ENCODE results near the gene MAST4.

MAST4 gene

DNA sequence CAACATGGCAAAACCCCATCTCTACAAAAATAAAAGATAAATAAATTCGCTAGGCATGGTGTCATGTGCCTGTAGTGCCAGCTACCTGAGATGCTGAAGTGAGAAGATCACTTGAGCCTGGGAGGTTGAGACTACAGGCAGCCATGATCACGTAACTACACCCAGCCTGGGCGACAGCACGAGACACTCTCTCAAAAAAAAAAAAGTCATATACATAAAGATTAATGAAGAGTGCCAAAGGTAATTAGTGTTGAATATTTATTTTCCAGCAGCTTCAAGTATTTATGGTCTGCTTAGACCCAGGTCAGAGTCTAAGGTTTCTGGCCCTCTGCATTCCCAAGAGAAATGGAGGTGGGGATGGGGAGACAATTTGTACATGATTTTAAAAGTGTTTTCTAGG lies 432.7 kb downstream of the MAST4 start:
- DNase-seq = no peak

DNA sequence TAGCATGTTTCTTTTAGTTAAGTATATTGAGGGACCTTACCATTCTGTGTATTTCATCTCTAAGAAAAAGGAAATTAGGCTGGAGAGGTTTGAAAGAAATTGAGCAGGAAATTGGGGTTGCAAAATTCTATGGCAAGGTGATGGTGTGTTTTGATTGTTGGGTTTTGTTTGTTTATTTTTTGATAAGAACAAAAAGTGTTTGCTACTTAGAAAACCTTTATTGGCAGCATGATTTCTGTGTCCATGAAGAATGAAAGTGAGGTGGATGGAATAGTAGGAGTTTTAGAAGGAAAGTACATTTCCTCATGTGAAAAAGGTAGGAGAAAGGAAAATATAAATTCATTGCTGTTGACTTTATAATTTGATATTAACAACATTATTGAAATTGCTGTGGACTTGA lies 433.3 kb downstream of the MAST4 start:
- DNase-seq = no peak

DNA sequence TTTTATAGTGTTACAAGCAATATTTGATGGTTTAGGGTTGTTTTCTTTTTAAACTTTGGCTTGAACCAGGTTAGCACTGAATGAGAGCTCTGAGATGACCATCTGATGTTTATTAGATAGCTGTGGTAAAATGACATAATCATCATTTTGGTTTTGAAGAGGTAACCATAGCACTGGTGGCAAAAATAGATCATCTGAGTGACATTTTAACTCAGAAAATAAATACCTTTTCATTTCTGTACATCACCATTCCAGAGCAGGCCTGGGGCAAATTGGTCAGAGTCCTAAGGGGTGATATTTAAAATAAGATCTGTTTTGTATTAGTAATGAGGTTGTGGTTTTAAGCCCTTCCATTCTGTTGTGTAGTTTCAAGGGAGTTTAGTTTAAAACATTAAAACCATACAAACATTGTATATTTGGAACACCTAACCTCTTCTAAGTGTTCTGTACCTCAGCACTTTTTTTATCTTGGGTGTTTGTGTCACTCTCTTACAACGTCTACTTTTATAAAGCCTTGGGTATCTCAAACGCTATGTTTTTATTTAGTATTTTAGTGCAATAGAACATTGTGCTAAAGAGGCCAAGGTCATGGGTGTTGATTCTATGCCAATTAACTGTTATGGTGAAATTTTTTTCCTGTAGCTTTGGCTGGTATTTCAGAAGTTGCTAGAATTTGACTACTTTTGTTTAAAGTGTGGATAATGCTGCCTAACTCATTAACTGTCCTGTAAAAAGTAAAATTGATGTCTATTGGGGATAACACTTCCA lies 434.3 kb downstream of the MAST4 start:
- DNase-seq = no peak

DNA sequence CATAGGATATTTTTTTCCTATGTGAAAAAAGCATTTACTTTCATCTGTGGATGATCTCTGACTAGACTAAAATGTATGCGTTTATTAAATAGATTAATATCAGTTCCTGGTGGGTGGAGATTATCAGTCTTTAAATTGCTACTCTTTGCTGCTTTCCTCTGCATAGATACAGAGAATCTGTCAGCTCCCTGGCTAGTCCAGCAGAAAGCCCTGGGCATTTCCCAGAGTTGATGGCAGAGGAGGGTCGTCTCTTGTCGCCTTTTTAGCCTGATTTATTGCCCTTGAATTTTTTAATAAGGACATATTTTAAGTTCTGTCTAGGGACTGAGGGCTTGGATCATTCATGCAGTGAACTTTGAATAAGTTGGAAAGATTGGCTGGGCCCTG lies 434.9 kb downstream of the MAST4 start:
- no peak for DNase-seq

DNA sequence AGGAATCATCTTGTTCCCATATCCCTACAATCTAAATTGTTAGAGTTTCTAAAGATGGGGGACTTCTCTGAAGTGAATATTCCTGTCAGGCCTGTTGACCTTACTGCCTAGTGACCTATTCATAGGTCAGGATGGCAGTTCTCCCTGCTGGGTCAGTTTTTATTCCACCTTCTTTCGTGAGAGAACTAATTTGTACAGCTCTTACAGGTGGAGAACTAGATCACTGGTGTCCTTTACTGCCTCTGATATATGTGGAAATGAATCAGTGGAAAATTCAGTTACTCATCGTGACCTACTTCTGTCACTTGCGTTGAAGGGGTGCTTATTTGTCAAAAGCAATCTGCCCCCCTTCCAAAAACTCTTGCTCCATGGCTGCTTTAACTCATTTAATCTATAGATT lies 435.5 kb downstream of the MAST4 start:
- DNase-seq = no peak

DNA sequence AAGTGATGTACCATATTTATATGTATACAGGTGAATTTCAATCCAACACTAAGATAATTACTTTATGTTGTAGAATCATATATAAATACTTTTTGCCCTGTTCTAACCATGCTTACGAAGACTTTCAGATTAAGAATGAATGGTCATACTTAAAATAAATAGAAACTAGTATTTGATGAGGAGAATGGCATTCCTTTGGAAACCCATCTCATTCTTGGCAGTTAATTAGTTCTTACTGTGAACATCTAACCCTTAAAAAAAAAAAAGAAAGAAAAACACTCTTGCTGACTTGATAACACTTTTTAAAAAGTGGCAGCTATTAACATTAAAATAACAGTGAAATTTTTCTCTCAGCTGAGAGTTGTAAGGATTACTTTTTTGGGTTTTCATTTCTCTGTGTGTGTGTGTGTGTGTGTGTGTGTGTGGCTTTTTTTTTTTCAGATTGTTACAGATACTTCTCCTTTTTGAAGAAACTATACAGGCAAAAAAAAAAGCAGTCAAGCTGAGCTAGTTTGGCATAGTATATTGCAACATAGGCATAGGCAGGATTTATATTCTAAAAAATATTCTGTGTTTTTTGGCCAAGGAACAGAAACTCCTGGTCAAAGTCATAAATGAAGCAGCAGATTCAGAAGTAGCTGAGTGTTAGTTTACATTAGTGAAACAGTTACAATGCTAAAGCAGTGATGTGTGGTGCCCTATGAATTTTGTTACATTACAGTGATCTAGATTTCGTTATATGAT lies 436.9 kb downstream of the MAST4 start:
- DNase-seq = no peak

DNA sequence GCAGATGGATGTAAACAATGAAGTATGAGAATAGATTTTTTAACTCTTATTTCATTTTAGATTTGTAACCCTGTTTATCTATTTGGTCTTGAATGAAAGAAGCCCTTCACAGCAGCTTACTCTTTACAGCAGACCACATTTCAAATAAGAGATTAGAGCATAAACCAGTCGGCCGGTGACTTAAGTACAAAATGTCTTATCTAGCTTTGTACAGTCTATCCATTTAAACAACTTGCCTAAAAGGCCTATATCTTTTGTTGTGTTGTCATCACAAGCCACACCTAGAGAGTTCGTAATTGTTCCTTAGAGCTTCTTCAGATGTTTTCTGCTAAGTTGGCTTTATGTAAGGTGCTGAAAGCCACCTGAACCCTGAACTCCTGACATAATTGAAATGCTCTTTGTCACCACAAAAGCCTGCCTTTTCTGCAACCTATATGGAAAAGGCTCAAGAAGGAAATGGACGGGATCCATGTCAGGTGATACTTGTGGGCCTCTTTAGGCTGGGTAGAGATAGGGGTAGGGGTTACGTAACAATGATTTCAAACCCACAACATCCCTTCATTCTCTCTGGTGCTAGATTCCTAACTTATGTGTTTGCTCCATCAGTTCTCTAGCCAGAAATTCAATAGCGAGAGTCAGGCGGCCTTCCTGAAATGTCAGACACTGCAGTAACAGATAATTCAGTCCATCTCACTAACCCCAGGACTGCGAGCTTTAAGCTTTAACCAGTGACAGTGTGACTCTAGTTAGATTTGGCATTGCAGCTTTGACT lies 437.9 kb downstream of the MAST4 start:
- DNase-seq = no peak

DNA sequence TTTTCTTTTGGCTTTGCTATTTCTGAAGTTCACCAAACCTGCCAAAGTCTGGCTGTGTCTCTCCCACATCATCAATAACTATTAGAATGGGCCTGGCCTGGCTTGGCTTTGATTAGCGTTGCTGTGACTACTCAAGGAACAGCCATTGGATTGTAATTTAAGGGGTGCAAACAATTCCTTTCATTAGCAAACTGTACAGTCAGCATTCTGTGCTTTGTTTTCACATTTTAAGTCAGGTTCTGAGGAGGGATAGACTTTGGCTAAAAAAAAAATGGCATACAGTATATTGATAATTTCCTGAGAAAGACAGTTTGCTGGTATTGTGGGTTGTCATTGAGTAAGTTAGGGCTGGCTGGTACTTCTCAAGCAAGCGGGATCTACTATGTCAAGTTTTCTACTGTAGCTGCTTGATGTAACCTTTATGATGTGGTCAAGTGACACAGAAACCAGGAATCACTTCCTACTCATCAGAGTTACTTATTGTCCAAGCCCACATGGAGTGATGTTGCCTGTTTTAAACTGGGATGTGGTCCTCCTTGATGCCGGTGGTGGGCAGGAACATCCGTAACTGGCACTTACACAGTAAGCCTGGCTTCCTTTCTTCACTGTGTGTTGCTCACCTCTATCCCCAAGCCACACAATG lies 439.0 kb downstream of the MAST4 start:
- DNase-seq = no peak

DNA sequence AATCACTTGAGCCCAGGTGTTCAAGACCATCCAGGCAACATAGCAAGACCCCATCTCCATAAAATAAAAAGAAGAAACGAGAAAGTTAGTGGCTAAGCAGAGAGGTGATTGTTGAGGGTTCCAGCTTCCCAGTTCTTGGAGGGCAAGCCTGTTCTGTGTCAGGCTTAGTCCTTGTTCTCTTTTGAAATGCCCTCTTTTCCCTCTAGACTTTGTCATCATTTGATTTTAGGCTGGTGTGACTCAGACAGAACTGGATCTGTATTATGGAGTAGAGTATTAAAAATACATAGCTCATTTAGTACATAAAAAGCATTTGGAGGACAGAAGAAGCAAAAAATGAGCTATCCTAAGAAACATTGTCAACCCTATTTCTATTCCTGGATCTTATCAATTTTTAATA lies 441.0 kb downstream of the MAST4 start:
- DNase-seq = no peak

DNA sequence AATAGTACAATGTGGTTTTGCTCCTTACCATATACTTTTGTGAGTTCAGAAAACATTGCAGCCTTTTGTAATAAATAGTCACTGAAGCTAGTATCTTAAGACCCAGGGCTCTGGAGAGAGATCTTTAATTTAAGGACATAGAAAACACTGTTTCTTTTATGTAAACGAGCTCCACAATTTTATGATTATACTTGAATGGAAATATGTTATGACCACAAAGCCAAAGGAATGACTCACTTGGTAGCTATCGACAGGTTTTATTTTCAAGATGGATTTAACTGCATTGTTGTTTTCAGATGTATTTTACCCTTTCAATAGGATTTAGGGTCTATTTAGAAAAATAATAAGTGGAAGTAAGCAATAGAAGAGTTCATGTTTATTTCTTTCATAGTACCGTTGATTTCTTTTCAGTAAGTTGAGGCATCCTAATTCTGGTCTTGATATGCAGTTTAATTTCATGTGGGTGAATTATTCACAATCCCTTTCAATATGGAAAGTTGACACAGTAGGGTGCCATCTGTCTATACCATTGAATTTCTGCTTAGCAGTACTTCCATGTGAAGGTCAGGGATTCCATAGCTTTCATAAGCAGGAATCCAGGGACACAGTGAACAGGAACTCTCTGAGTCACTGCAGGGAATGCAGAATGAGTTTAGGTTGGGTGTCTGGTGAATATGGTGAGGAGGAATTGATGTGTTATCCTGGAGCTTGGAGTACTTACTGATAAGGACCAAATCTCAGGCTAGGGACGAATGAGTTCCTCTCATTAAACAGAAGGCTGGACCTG lies 442.8 kb downstream of the MAST4 start:
- DNase-seq = no peak

DNA sequence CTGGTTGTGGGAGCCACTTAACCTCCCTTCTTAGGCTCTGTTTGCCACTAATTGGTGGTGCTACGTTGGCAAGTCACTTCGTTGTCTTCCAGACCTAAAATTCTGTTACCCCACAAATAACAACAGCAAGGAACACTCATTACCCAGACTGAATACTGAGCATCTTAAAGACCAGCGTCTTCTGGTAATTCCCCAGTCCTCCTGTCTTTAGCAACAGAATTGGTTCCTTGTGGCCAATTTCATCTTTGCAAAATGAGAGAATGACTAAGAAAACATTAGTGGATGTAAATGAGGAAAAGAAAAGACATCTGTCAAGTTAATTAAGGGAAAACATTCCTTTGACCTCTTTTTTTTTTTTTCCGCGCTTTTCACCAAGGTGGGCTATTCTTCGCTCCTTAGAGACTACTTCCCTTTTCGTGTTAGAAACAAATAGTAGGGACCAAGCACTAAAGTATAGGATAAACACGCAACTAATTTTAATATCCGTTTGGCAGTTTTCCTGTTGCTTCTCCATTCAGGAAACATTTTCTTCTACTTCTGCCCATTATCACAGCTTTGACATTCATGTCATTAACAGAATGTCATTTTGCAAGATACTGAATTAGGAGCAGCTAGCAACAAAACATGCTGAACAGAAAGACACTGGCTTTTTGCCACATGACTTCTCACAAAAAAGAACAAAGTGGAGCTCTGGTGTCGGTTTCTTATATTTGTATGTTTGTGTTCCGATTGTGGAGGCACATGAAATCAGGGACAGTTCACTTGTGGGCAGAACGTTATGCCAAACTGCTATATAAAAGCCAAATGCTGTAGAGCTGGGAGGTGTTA lies 446.2 kb downstream of the MAST4 start:
- DNase-seq = no peak

DNA sequence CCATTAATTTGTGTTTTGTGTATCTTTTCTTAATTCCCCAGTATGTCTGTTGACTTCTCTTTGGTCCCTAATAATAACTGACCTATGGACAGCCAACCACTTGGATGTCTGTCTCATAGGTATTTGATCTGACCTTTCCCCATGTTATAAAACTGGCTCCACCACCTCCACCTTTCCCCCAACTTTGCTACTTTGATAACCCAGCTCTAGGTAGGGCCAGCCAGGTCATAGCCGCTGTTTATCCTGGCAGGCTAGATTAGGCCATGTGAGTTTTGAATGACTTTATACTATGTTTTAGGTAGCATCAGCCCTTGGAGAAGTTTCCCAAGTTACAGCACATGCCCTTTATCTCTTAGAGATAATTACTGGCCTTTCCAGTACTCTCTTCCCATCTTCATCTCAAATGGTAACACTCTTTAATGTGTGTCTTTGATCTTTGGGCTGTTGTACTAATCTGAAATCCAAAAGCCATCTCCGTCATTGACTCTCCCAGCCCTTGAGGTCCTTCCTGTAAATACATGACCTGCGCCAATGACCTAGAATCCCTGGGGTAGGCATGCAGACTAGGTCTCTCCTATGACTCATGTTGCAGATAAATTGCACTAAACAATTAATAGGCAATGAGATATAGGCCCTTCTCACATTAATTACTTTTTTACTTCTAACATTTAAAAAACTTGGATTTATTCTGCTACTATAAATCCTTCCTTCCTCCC lies 447.8 kb downstream of the MAST4 start:
- DNase-seq = no peak

DNA sequence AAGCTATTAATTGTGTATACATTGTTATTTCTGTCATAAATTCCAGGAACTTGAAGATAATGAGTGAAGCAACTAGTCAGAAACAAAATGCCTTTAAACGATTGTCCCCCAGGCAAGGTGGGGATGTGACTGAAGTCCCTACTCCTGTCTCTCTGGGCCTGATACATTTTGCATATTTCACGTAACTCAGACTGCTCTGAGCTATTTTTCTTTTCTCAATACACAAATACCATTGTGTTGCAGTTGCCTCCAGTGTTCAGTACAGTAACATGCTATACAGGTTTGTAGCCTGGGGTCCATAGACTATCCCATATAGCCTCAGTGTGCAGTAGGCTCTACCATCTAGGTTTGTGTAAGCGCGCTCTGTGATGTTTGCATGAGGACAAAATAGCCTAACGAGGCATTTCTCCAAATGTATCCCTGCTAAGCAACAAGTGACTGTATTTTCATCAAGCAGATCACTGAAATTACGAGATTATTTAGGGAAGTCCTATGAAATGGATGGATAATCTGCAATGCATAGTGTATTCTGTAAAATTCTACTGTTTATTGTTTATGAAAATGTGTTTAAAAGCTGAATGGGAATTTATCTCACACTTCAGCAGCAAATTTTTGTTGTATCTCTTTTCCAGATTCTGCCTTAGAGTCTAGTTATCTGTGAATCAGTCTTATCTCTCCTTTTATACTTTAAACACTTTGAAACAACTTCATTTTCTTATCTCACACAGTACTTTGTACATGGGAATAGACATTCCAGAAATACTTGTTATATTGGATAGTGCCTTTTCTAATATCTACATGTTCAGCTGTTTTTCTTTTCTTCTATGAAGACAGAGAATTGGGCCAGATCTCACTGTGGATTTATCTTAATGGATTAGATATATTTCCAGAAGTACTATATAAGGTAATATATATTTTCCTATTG lies 449.9 kb downstream of the MAST4 start:
- no peak for DNase-seq

DNA sequence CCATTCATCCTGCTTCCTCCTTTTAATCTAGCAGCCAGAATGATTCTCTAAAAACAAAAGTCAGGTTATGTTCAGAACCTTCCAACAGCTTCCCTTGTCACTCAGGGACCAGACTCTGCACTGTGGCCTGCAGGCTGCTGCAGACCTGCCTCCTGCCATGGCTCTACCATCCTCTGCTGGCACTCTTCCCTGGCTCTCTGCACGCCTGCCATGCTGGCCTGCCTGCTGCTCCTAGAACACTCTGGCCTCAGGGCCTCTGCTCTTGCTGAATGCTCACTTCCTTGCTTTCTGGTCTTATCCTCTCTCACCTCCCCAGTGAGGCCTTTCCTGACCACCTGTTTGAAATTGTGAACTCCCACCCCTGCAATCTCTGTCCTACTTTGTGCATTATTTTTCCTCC lies 451.0 kb downstream of the MAST4 start:
- DNase-seq = no peak

DNA sequence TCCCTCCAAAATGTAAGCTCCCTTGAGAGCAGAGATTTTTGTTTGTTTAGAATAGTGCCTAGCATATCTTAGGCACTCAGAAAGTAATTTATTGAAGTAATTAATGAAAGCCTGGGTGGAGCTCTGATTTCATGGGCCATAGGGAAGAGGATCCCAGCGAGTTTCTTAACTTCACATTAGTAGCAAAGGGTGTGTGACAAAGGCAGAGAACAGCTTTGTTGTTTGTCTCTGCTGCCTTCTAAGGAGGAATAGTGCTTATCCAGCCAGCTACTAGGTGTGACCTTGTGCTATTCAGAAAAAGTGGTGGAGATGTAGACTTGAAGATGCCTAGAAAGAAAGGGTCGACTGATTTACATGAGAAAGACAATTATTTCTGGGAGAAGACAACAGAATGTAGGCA lies 451.4 kb downstream of the MAST4 start:
- DNase-seq = no peak

DNA sequence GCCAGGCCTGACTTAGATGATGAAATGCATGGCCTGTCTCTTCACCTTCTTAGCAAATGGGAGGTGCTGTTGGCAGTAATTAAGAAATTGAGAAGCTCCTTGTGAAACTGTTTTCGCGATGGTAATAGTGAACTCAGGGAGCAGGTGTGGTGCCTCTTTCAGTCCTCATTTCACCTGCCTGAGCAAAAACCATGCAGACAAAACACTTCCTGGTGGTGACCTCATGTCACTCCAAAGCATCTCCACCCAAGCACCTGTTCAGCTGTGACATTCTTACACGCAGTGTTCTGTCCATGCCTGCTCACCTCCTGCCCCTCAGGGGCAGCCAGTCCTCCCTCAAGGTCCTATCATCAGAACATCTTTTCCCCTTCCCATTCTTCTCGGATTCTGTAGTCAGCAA lies 453.9 kb downstream of the MAST4 start:
- peak; percentile 10 for DNase-seq

DNA sequence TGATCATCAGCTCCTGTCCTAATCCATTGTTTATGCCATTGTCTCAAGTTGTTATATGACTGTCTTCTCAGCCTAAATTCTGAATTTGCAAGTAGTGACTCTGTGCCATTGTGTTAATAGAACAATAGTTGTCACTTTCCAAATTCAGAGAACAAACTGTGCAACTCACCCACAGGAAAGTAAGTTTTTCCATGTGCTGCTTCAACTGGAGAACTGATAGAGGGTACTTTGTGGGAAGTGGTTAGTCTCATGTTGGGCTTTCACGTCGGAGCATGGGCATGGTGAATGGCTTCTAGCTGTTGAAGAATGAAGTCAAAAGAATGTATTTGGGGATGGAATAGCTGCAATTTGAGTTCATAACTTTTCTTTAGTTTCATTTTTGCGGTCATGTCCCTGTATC lies 454.4 kb downstream of the MAST4 start:
- no peak for DNase-seq

DNA sequence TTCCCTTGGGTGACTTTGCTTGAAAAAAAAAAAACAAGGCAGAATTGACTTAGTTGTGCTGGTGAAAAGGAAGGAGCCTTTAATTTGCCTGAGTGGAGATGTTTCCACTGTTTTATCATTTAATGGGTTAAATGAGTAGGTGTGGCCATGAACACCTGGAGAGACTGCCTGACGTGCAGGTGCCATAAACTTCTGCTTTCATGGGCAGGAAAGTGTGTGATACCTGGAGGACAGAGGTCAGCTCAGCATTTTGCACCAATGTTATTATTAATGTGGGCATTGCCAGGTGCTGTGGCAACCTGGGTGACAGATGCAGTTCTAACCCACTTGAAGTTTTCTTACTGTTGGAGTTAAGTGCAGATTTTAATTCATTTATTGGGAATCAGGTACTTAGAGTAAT lies 455.0 kb downstream of the MAST4 start:
- no peak for DNase-seq

DNA sequence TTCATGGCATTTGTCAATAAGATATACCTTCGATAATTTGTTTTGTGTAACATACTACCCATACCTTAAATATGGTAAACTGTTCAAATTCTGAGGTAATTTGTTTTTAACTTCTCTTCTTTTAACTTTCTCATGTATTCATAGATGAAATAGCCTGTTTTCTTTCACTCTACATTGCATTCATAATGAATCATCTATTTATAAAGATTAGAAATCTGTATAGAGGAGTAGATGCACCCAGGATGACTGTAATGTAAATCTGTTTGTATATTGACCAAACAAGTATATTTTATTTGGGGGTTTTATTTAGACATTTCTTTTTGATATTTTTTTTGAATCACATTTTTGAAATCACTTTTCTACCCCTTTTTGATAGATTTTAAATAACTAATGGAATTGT lies 455.8 kb downstream of the MAST4 start:
- no peak for DNase-seq

DNA sequence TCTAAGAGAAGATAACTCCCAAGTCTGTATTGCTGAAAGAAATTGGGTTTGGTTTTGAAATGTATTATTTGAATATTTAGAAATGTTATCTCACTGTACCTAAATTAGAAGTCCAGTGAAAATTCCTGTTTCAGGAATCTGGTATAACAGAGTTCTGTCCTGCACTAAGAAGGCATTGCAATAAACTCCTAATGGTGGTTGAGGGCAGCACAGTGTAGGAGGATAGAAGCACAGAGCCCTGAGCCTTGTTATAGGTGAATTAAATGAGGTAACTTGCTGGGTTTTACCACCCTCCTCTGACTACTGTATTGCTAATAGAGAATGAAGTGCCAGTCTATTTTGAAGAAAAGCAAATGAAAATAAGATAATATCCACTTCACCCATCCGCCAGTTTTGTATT lies 457.0 kb downstream of the MAST4 start:
- DNase-seq = no peak

All from NCI-H2171 treated with DMSO at 0.1 percent for 48 hours (cell line).